GM11168 (cell line): ENCODE measurements around the gene ARHGAP1.
"Not testable (repeated sequence)": the region's sequence is repeated elsewhere in the genome, so short reads cannot be mapped to it uniquely, and the experiment has no call there.

Experiments
- in situ Hi-C: fragments of 300-500 bp; cut with MboI; formaldehyde crosslinking; loops from one replicate; pipeline ENCODE4 v1.12.0; 2022; ENCODE audit warnings: low sequenced_read_pairs; ENCODE audit not compliant: unreplicated experiment

ARHGAP1 gene

DNA sequence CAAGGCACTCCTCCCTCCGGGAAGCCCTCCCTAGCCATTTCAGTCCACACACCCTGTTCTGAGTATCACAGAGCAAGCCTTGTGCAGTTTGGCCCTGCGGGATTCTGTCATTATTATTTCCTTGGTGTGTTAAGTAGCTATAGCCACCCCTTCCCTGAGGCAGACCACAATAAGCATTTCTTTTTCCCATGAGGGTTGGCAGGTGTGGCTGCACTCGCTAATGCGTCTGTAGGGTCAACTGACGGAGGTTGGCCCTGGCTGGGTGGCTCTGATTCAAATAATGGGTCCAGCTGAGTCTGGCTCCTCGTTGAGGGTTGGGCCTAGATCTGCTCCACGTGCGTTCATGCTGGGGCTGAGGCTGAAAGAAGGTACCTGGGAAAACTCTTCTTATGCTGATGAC lies 23.7 kb upstream of the ARHGAP1 start:
- in situ Hi-C loops = no loop called here

DNA sequence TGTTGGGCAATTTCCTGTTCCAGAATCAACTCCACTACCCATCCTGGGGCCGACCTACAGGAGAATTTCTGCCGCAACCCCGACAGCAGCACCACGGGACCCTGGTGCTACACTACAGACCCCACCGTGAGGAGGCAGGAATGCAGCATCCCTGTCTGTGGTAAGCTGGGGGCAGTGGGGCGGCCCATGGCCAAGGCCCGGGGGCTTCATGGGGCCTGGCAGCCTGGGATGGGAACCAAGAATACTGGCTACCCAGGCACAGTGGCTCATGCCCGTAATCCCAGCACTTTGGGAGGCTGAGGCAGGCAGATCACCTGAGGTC lies 22.9 kb upstream of the ARHGAP1 start:
- in situ Hi-C loops = no loop called here

DNA sequence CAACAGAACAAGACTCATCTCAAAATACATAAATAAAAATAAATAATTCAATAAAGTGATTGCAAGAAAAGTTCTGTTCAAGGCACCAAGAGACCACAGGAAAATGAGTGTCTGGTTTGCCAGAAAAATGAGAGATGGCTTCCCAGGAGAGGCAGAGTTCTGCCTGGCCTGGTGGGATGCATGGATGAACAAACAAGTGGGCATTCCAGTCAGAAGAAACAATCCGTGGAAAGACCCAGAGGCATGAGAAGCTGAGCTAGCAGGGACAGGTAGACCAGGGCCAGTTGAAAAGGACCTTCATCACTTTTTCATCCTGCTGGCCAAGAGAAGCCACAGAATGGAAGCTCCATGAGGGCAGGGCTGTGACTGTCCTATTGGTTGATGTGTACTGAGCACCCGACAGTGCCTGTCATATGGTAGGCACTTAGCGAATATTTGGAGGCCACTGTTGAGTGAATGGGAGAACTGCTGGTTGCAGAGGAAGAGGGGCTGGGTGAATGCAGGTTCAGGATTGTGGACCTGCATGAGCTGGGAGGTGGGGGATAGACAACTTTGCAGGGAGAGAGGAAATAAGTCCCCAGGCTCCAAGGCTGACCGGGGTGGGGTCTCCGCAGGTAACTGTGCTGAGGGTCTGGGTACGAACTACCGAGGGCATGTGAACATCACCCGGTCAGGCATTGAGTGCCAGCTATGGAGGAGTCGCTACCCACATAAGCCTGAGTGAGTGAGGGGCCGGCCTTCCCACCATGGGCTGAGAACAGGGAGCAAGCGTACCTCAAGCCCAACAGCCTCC lies 22.3 kb upstream of the ARHGAP1 start:
- in situ Hi-C loops = no loop called here

DNA sequence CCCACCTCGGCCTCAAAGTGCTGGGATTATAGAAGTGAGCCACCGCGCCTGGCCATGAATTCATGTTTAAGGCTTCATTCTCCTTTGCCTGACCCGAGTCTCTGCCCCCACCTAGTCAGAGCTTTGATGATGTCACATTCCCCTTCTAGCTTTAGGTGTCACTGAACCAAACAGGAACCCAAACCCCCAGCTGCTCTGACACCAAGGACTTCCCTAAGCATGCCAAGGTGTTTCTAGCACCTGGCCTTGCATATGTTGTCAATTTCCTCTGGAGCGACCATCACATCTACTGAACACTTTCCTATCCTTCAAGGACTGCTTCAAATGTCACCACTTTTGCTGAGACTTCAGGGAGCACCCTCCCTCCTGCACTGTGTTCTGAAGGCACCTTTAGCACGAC lies 20.9 kb upstream of the ARHGAP1 start:
- in situ Hi-C loops = no loop called here

DNA sequence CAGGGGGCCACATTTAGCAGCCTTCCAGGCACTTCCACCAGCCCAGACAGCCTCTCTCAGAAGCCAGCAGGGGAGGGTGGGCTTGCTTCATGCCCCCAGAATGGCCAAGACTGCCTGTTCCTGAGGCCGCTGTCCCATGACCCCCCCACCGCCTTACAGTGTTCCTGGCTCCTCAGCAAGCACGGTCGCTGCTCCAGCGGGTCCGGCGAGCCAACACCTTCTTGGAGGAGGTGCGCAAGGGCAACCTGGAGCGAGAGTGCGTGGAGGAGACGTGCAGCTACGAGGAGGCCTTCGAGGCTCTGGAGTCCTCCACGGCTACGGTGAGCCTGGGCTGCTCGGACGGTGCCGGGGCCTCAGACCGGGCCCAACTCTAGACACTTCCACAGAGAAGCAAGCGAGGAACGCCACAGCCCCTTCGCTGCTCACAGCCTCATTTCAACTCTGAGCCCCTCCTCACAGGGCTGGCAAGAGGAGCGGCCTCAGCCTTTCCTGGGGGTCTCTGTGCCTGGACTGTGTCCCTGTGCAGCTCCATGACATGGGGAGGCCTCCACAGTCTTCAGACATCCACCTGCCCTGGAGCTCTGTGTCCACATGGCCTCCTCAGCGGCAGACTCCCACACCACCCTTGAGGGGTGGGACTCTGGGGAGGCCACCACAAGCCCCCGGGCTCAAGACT lies 19.3 kb upstream of the ARHGAP1 start:
- in situ Hi-C loops = no loop called here

DNA sequence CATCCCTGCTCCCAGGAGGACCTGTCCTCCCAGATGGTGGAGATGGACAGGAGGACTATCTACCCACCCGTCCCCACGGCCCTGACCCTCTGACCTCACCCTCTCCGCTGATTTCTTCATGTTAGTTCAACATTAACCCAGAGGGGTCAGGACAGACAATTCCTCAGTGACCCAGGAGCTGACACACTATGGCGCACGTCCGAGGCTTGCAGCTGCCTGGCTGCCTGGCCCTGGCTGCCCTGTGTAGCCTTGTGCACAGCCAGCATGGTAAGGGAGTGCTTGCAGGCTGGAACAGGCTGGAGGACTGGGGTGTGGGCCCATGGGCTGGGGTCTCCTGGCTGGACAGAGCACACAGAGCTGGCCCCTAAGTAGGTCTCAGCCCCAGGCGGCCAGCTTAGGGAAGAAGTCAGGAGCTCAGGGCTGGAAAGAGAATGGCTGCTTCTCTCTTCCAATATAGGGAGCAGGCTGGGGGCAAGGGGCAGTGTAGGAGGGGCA lies 18.7 kb upstream of the ARHGAP1 start, which contains the start of gene F2:
TSS of gene F2 (plus strand) at position 166 of the 495 bp plus-strand sequence. CDS start at position 189, 23 bp downstream.
- in situ Hi-C loops = no loop called here

DNA sequence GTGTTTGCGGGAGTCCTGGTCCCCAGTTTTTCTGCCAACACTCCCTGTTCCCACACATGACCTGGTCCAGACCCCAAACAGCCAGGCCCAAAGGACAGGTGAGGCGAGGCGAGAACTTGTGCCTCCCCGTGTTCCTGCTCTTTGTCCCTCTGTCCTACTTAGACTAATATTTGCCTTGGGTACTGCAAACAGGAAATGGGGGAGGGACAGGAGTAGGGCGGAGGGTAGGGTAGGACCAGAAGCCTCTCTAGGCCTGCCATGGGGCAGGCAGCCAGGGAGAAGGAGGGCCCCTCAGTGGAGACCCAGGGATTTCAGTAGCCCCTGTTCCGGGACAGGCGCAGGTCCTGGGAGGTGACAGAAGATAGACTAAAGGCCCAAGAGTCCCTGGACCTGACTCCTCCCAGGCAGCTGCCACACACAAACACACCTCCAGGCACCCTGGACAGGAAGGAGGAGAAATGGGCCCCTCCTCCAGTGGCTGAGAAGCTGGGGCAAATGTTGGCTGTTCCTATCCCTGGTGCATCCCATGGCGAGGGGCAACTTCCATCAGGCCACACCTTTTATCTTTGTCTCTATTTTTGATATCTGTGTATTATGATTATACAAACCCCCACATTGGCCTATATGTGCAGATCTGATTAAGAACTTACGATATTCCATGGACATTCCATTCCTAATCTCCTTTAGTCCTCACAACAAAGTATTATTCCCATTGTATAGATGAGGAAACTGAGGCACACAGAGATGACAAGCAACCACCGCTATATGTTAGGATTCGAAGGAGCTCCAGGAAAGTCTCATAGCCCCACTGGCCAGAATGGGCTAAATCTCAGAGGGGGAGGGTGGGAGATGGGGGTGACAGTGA lies 18.0 kb upstream of the ARHGAP1 start:
- in situ Hi-C loops = no loop called here

DNA sequence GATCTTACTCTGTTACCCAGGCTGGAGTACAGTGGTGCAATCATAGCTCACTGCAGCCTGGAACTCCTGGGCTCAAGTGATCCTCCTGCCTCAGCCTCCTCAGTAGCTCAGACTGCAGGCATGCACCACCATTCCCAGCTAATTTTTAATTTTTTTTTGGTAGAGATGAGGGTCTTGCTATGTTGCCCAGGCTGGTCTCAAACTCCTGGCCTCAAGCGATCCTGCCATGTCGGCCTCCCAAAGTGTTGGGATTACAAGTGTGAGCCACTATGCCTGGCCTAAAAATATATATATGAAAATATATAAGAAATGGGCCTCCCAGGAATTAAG lies 17.4 kb upstream of the ARHGAP1 start:
- in situ Hi-C loops = not testable (repeated sequence)

DNA sequence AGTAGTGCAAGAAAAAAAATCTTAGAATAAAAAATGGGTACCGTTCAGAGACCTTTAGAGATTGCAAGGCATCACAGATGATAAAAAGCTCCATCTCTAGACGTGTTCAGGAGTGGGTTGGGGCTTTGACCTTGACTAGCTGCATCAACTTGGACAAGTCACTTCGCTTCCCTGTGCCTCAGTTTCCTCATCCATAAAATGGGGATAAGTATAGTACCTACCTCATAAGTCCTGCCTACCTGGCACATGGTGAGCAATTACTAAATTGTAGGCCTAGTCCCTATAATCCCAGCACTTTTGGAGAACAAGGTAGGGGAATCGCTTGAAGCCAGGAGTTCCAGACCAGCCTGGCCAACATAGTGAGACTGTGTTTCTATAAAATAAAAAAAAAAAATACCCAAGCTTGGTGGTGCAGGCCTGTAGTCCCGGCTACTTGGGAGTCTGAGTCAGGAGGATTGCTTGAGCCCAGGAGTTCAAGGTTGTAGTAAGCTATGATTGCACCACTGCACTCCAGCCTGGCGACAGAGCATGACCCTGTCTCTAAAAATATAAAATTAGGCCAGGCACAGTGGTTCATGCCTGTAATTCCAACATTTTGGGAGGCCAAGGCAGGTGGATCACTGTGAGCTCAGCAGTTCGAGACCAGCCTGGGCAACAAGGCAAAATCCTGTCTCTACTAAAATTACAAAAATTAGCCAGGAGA lies 12.6 kb upstream of the ARHGAP1 start:
- in situ Hi-C loops = no loop called here

DNA sequence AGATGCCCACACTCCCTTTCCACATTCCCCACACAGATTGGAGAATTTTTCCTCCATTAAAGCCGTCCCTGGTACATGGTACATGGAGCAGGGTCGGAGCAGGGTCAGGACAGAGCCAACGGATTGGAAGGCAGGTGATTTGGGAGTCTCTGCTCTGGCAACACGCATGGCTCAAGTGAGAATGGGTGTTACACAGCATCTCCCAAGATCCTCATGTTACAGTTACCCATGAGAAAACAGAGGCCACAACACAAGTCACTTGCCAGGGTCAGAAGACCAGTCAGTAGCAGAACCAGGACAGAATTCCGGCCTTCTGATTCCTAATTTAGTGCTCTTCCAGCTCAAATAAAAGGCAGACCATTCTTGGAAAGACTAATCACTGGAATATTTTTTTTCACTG lies 10.9 kb upstream of the ARHGAP1 start:
- in situ Hi-C loops = no loop called here

DNA sequence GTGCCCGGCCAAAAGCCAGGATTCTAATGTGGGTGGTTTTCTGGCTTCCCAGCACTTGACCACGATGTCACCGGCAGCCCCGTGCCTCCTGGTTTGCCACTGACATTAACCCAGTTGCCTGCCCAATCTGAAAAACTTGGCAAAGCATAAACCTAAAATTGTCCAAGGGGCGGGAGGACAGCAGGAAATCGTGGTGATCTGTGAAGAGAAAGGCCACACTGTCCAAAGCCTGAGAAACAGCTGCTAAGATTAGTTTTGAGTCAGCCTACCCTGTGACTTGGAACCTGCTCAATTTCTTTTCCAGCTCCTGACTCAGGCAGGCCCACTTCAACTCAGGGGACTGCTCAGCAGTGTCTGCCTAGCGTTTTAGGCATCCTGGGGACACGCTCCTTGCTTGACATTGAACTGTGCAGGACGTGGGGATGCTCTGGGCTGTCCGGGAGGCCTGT lies 10.4 kb upstream of the ARHGAP1 start:
- in situ Hi-C loops = no loop called here

DNA sequence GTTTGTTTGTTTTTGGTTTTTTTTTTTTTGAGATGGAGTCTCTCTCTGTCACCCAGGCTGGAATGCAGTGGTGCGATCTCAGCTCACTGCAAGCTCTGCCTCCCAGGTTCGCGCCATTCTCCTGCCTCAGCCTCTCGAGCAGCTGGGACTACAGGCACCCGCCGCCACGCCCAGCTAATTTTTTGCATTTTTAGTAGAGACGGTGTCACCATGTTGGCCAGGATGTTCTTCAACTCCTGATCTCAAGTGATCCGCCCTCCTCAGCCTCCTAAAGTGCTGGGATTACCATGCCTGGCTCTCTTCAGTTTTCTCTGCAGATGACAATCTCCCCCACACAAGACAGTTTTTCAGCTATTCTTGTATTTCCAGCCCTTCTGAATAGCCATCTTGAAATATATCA lies 8.9 kb upstream of the ARHGAP1 start:
- in situ Hi-C loops = not testable (repeated sequence)

DNA sequence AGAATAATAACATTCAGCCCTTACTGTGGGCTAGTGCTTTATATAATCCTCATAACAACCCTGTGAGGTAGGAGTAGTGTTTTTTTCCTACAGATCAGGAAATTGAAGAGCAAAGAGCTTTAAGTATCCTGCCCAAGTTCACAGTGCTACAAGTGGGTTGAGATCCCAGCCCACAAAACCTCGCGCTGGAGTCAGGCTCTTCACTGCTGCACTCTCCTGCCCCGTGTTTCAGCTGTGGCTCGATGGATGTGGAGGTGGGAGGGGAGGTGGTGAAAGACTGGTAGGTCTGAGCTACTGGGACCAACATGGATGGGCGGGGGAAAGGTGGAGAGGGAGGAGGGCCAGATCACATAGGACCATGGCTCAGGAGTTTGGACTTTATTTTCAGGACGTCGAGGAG lies 6.5 kb upstream of the ARHGAP1 start:
- in situ Hi-C loops = no loop called here

DNA sequence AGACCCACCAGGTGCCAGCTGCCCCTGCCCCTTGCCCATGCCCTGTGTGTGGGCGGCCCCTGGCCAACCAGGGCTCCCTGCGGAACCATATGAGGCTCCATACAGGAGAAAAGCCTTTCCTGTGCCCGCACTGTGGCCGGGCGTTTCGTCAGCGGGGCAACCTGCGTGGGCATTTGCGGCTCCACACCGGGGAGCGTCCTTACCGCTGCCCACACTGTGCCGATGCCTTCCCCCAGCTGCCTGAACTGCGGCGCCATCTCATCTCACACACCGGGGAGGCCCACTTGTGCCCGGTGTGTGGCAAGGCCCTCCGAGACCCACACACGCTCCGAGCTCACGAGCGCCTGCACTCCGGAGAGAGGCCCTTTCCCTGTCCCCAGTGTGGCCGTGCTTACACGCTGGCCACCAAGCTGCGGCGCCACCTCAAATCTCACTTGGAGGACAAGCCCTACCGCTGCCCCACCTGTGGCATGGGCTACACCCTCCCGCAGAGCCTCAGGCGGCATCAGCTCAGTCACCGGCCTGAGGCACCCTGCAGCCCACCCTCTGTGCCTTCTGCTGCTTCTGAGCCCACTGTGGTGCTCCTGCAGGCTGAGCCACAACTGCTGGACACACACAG lies 4.8 kb upstream of the ARHGAP1 start:
- in situ Hi-C loops = no loop called here

DNA sequence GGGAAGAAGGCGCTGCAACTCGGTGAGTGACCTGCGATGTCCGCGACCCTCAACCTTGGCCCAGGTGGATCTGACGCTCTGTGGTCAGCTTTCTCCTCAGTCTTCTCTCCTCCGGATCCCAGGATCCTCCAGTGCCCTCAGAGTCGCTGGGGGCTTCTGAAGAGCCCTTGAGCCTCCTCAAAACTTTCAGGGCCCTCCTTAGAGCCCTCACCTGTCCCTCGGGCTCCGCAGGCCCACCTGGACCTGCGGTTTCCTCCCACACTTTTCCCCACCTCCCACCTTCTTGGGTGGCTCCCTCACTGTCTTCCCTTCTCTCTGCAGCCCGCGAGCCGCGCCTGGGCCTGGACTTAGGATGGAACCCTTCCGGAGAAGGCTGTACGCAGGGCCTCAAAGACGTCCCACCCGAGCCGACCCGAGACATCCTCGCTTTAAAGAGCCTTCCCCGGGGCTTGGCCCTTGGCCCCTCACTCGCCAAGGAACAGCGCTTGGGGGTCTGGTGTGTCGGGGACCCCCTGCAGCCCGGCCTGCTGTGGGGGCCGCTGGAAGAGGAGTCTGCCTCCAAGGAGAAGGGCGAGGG lies 747 bp upstream of the ARHGAP1 start:
- in situ Hi-C loops = no loop called here

DNA sequence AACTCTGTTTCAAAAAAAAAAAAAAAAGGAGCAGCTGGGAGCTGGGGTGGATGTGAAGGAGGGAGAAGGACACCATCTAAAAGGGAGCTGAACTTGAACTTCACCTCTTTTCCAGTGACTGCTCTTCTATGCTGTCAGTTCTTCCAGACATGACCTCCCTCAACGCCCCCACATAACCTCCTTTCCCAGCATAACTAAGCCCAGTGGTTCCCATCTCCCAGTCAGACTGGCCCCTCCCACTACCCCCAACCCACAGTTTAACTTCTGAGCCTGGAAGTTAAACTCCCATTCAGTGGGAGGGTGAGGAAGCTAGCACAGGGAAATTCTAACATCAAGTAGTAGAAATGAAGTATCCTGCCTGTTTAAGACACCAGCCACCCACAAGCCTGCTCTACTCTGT lies 1.8 kb downstream of the ARHGAP1 start:
- in situ Hi-C loops = no loop called here

DNA sequence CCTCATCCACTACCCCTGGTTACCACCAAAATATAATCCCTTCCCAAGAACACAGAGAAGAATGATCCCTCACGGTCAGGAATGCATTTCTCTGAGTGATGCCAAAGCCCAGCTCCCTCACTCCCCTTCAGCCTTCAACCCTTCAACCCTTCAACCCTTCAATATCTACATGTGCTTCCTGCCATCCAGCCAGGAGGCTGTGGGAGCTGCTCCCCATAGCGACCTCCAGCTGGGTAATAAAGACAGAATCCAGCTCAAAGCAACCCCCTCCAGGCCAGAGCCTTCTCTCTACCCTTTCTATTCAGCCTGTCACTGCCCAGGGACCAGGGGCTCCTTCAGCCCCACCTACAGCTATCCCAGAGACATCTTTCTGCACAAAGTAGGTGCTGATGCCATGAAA lies 2.7 kb downstream of the ARHGAP1 start:
- in situ Hi-C loops = no loop called here

DNA sequence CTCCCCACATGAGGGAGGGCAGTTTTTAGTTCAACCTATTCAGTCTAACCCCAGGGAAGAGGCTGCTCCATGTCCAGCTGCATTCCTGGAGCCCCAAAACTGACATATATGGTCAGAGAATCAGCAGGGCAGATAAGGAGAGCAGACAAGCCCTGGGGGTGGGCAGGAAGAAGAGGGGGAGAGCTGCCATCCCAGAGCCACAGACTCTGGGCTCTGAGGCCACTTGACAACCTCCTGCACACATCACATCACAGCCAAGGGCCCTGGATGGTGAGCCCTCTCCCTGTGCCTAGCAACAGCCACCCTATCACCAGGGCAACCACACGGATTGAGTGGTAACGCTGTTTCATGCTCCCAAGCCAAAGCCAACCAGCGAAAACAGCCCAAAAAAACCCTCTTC lies 3.1 kb downstream of the ARHGAP1 start:
- in situ Hi-C loops = no loop called here

DNA sequence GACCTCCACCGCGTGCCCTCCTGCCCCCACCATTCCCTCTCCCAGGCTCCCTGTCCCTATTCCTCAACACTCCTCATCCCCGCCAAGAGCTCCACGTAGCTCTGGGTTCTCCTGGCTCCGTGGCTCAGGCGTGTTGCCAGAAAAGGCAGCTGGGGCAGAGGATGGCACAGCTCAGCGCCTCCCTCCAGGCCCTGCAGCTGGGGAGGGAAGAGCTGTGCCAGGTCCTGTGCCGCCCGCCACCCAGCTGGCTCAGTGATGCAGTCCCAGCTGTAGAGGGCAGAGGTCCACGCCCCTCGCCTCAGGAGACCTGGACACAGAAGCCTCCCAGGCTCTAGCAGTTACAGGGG lies 4.2 kb downstream of the ARHGAP1 start:
- in situ Hi-C loops = no loop called here
